Stimulated activated CD4-positive, alpha-beta T cell treated with anti-CD3 and anti-CD28 coated beads, TNF-alpha, amount 100 ng/mL, for 24 hours (primary cell): Measurements from ENCODE around the gene MOV10.
"Not testable (repeated sequence)": the region's sequence is repeated elsewhere in the genome, so short reads cannot be mapped to it uniquely, and the experiment has no call there.

Source experiments
- DNase-seq, 3 experiments: peaks; one replicate each; pipeline ENCODE4 v3.0.0-alpha.2; 2020; ENCODE audit warnings: low read depth in 3 of 3

The MOV10 gene

DNA sequence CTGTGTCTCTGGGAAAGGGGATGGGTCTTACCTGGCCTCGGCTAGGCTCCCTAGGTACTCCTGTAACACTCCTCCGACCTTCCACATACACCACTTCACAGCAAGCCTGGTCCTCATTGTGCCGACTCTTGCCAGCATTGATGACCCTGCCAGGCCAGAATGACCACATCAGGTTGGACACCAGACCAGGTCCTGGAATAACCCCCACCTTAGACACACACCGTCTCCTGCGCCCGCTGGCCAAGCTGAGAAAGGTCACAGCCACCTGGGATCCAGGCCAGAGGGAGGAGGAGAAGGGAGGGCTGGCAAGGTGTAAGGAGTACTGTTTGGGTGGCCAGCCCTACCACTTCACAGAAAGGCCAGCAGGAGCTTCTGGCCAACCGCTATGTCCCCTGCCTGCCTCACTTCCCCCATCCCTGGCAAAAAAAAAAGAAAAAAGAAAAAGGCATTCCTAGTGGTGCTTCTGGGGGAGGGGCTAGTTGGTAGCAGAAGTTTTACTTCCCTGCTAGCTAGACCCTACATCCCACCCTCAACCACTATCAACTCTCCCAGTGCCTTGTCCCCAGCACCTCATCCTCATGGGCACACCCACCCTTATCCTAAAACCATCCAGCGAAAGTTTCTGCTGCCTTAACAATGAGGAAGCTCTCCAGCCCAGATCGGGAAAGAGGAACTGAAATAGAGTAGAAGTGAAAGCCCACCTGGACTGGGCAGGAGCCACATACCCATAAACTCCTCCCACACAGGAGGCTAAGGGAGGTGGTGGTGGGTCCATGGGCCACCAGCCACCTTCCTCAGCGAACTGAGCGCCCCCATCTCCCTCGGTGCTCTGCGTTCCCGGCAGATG lies 39.2 kb downstream of the MOV10 start:
- DNase-seq: no peak

DNA sequence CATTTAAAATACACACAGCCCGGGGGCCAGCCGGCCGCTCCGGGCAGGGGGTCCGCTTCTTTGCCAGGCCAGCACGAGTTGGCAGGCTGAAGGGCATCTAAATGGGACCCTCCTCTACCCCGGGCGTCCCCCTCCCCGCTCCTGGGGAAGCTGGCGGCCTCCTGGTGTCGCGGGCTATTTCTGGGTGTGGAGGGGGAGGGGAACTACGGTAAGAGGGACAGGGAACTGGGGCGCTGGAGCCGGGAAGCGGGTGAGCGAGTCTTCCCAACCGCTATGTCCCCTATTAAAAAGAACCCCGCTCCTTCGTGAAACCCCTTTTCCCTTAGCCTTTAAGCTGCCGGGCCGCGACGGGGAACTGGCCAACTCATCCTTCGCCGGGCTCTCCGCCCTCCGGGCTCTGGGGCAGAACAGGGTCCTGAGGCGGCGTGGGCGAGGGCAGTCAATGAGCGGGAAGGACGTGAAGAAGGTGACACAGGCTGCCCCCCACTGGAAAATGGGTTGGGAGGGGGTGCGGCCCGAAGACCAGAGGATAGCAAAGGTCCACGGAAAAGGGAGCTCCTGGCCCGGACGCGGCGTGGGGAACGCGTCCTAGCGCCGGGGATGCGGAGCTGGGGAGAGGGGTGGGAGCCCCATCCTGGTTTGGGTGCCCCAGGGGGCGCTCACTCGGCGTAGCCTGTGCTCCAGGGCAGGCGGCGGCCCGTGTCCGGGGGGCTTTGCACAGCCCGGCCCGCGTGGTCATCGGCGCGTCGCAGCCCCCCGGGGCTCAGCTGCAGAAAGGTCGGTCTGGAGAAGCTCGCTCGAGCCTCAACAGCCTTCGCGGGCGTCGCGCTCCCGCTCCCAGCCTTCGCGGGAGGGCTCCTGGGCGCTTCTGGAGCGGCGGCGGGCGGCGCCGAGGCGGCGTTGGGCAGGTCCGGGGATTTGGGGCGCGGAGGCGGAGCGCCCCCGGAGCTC lies 40.1 kb downstream of the MOV10 start:
- DNase-seq: no peak

DNA sequence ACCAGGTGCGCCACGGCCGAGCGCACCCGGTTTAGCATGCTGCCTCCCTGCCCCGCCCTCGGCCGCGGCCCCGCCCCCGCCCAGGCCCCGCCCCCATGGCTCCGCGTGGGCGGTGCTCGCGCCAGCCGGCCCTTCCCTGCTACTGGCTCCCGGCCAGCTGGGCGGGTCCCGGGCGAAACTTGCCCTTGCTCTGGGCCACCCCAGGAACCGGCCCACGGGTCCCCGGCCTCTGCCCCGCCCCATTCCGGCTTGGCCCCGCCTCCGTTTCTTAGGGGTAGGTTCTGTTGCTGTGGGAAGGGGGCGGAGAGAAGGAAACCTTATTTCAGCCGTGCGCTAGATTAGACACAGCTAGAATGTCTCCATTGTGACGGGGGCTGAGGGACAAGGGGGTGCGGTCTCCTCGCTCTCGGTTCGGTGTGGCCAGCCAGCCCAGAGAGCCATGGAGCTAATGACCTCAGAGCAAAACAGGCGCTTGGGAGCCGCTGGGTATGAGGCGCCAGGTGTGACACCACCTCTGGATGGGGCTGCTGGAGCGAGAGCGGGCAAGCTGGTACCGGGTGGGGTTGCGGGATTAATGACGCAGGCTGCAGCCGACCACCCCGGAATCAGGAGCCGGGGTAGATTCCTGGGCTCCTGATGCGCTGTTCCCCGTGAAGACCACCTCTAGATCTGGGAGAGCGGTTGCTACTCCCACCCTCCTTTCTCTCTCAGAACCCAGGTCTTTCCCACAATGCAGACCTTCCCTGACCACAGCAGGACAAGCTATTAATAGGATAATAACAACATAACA lies 41.0 kb downstream of the MOV10 start, which contains the start of gene PPM1J:
Gene PPM1J (minus strand): TSS at position 69 of the 790 bp plus-strand sequence. CDS start 31 bp downstream, at position 38.
- peak; percentile 81 to 96 (median 86) for DNase-seq

DNA sequence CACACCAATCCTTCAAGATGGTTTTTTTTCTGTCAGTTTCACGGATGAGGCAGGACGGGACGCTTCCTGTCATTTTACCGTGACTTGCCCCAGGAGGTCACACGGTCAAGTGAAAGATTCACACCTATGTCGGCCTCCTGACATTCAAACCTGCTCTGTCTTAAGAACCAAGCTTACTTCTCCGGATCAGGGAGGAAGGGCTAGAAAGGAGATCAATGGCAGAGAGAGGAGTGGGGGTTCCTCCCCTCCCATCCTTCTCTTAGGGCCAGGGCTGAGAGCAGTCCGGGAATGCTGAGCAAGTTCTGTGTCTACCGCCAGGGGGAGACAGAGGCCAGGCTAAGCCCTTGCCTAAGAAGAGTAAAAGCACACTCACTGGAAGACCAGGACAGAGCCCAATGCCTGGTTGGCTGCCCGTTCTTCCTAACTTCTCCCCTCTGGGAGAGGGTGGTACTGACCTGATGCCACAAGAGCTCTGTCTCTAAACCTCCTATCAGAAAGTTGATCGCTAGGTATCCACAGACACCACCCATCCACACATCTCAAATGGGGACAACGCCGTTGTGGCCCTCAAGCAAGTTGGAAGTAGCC lies 41.8 kb downstream of the MOV10 start:
- DNase-seq: peak; percentile 69 to 79 (median 79)

DNA sequence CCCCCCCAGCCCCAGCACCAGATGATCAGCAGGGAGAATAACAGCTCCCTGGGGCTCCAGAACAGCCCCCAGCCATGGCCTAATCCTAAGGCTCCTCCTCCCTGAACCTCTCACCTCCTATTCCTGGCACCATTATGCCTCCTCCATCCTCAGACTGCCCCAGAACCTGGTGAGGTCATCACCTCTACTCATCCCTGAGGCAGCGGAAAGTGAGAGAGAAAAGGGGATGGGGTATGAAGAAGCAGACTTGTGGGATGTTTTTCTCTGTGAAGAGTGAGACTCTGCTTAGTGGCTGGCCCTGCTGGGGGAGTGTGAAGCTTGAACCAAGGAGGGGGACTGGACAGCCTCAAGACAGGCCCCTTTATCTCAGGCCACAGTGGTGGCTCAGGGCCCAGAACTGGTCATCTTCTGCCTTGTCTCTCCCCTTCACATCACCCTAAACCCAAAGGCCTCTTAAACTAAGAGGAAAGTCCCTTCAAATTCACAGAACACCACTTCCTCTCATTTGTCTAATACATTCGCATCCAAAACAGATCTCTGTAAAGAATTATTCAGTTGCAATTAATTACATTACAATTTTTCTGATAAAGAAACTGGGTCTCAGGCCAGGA lies 42.9 kb downstream of the MOV10 start:
- DNase-seq: no peak

DNA sequence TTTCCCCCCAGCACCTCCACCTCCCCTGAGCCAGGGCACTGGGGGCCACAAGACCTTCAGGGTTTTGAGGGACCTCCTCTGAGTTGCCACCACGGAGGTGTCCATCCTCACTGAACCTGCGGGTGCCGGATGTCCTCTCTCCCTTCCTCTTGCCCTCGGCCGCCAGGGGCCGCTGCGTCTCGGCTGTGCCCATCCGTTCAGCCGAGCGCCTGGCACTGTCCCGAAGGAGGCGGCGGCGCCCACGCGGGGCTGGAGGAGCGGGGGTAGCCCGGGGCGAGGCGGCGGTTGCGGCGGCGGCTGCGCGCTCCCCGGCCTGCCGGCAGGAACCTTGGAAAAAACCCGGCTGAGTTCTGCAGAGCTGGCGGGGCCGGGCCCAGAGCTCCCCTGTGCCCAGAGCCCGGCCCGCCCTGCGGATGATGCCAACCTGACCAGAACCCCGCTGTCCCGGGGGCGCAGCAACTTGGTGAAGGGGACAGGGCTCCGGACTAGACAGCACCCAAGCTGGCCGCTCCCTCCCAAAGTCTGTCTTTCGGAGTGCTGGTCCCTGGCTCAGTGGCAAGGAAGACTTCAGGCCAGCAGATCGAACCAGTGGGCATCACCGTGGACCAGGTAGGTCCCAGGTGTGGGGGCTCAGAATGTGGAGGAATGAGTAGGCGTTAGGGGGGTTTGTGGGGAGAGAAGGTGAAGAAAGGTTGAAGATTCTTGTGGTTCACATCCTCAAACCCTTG lies 44.4 kb downstream of the MOV10 start:
- peak in 2 of 3 experiments; percentile 60 to 79 for DNase-seq

DNA sequence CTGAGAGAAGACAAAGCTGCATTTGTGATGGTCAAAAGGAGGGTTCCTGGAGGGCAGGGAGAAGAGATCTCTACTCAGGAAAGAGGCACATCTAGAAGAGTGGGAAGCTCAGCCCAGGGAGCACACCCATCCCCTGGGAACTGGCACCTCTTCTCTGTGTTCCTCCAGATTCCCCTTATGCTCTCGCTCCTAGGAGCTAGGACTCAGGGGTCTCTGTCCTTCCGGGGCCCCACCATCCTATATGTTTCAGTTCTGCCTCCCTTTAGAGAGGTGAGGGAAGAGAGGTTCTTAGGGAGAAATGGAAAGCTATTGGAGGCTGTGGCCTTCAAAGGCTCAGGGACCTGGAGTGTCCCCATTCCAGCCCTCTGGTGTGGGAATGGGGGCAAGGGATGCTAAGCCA lies 45.2 kb downstream of the MOV10 start:
- no peak for DNase-seq

DNA sequence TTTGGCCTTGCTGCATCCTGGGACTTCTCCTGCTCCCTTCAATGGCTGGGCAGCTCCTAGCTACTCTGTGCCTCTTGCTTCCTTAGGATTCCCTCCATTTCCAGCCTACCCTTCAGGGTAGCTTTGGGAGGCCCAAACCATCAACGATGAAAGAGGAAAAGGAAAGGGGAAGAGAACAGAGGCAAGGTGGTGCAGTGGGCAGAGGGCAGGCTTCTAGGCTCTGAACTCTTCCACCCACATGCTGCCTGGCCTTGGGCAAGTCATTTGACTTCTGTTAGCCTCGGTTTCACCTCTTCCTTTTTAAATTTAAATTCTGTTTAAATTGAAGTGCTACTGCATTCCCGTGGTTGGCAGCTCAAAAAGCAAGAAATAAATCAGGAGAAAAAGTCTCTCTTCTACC lies 46.3 kb downstream of the MOV10 start:
- DNase-seq: no peak

DNA sequence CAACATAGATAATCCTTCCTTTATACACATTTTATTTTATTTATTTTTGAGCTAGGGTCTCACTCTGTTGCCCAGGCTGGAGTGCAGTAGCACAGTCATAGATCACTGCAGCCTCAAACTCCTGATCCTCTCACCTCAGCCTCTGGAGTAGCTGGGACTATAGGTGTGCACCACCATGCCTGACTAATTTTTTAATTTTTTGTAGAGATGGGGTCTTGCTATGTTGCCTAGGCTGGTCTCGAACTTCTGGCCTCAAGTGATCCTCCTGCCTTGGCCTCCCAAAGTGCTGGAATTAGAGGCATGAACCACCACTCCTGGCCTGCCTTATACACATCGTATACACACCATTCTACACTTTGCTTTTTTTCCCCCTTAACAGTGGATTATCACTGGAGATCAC lies 46.8 kb downstream of the MOV10 start:
- not testable (repeated sequence) for DNase-seq

DNA sequence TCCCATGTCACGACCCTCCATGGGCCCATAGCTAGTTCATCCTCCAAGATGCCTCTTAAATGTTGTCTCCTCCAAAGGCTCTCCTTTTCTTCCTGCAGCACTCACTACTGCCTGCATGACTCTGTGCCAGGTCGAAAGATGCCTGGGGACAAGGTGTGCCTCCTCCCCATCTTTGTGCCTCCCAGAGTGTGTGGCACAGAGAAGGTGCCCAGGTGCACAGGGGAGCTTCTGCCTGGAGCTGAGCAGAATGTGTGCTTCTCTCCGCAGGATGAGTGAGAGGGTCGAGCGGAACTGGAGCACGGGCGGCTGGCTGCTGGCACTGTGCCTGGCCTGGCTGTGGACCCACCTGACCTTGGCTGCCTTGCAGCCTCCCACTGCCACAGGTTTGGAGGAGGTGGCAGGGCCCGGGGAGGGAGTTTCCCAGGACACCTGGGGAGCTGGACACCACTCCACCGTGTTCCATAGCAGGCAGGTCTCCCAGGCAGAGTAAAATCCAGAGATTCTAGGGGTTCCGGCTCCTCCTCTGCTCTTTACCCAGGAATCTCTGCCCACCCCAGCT lies 47.6 kb downstream of the MOV10 start:
- no peak for DNase-seq

DNA sequence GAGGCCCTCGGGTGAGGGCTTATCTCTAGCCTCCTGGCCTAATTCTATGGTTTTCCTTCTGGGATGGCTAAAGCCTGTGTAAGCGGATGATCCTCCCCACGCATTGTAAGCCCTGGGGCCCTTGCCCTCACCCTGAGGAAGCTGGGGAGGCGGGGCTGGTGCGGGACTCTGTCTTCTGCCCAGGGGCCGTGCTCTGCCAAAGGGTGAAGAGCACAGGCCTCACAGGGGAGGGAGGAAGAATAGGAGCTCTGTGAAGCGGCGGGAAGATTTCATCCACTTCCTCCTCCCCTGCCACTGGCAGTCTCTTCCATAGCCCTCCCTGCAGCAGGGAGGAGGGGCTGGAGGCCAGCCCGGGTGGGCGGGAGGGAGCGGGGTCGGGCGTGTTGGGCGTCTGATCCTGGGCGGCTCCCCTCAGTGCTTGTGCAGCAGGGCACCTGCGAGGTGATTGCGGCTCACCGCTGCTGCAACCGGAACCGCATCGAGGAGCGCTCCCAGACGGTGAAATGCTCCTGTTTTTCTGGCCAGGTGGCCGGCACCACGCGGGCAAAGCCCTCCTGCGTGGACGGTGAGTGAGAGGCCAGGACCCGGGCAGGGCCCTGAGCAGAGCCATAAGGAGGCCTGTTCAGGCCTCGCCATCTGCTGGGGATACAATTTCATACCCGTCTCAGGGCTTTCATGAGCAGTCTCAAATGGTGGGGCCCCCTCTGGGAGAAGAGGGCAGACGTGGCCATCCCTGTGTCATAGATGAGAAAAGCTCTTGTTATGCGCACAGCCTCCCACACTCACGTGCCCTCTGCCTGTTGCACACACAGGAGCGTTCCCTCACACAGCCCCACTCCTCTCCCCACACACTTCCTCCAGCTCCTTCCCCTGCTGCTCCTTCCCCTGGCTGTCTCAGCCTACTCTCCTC lies 48.4 kb downstream of the MOV10 start:
- no peak for DNase-seq

DNA sequence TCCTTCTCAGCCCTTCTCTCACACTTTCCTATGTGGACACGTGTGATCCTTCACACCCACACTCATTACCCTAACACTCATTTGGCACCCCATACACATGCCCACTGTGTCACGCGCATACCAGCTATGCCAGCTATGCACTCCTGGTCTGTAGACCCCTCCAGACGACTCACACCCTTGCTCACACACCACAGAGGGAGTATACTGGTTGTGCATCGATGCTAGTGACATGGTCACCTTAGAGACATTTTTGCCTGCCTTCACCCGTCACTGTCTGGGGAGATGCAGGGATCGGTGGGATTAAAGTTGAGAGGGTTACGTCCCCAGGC lies 49.0 kb downstream of the MOV10 start:
- DNase-seq: no peak

DNA sequence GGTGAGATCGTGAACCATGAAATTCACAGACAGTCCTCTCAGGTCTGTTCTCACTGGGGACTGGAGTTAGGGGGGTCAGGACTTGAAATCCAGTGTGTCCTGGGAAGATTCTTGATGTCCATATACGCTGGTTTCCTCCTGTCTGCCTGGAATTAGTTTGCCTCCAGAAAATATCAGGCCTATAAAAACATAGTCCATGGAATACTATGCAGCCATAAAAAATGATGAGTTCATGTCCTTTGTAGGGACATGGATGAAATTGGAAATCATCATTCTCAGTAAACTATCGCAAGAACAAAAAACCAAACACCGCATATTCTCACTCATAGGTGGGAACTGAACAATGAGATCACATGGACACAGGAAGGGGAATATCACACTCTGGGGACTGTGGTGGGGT lies 49.8 kb downstream of the MOV10 start:
- DNase-seq: not testable (repeated sequence)

DNA sequence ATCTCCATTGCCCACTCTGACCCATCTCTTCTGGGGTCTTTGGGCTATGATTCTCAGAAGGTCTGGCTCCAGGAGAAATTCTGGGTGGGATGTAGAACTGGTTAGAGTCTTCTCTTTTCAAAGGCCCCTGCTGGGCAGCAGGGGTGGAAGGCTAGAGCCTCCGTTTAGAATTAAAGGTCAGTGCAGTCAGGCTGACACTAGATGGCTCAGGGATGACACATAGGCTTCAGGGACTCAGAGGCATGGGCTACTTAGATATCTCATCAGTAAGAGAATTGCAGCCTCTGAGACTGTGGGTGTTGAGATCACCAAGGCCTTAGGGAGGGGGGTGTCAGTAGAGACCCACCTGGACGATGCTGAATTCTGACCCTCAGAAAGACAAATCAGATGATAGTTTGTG lies 53.3 kb downstream of the MOV10 start:
- DNase-seq: no peak

DNA sequence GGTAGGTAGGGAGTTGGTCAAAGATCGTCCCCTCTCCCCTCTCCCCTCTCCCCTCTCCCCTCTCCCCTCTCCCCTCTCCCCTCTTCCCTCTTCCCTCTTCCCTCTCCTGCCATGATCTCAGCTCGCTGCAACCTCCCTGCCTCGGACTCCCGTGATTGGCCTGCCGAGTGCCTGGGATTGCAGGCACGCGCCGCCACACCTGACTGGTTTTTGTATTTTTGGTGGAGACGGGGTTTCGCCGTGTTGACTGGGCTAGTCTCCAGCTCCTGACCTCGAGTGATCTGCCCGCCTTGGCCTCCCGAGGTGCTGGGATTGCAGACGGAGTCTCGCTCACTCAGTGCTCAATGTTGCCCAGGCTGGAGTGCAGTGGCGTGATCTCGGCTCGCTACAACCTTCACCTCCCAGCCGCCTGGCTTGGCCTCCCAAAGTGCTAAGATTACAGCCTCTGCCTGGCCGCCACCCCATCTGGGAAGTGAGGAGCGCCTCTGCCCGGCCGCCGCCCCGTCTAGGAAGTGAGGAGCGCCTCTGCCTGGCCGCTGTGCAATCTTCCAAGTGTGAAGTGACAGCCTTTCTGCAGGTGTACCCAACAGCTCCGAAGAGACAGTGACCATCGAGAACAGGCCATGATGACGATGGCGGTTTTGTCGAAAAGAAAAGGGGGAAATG lies 54.0 kb downstream of the MOV10 start:
- not testable (repeated sequence) for DNase-seq

DNA sequence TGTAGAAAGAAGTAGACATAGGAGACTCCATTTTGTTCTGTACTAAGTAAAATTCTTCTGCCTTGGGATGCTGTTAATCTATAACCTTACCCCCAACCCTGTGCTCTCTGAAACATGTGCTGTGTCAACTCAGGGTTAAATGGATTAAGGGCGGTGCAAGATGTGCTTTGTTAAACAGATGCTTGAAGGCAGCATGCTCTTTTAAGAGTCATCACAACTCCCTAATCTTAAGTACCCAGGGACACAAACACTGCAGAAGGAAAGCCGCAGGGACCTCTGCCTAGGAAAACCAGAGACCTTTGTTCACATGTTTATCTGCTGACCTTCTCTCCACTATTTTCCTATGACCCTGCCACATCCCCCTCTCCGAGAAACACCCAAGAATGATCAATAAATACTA lies 54.6 kb downstream of the MOV10 start:
- DNase-seq: not testable (repeated sequence)

DNA sequence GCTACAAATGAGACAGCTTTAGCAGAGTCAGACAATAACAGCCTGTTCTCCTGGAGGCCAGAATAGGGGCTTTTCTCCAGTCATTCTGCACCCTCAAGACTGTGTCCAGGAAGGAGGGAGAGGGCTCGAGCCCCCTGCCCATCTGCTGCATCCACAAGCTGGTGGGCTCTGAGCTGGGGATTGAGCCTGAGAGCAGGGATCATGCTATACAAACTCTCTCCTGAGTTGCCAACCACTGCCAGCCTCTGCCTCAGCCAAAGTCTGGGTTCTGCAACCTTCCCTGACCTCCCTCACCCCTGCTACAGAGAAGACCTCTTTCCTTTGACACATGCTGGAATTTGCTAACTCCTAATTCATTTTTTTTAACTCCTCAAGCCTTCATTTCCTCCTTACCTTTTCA lies 55.5 kb downstream of the MOV10 start:
- no peak for DNase-seq

DNA sequence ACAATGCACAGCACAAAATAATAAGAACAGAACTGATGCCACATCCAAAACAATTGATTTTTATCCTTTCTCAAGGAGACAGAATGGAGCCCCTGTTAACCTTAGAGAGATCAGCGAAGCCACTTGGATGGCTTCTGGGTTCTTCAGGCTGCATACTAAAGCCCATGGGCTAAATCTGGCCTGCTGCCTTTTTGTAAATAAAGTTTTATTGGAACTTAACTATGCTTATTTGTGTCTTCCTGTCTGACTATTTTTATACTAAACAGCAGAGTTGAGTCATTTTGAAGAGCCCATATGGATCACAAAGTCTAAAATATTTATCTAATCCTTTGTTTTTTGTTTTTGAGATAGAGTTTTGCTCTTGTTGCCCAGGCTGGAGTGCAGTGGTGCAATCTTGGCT lies 57.0 kb downstream of the MOV10 start:
- DNase-seq: no peak
